Lung microvascular endothelial cell (primary cell): ENCODE data around the gene TTLL8. TPM values are rescaled to one million over a fixed set of nuclear protein-coding genes. Genes with fewer than 3 reads are reported as not detected.

ENCODE experiments used
- DNase-seq, 2 donors: peaks; one replicate each; pipeline versions ENCODE4 v3.0.0 to v3.0.0-alpha.2; 2010; ENCODE audit warnings: low read depth in 2 of 2
- total RNA-seq: library from RNA; depleted of rRNA; stranded (reverse); fragments of >200 nt; gene quantifications from 2 replicates; pipeline ENCODE4 v1.2.1, GENCODE V29; 2014

TTLL8 gene
- total RNA-seq, 1 donor from 2014 or later: not detected

- DNase-seq: no peak
Measured at GRCh38 chr22:50019316-50019715, 38.8 kb downstream of the TTLL8 start.

GRCh38 chr22:50018608-50019285, 39.4 kb downstream of the TTLL8 start:
- peak in 1 of 2 donors; percentile 57 for DNase-seq

GRCh38 chr22:50017701-50018224, 40.3 kb downstream of the TTLL8 start:
- no peak for DNase-seq

GRCh38 chr22:50016988-50017700, 41.0 kb downstream of the TTLL8 start:
- no peak for DNase-seq

GRCh38 chr22:50016308-50016987, 41.6 kb downstream of the TTLL8 start:
- DNase-seq: no peak

- DNase-seq: no peak
Measured at GRCh38 chr22:50015451-50016307, 42.4 kb downstream of the TTLL8 start.

- DNase-seq: peak in 1 of 2 donors; percentile 24
Measured at GRCh38 chr22:50014655-50015401, 43.3 kb downstream of the TTLL8 start.

- DNase-seq: no peak
Measured at GRCh38 chr22:50014053-50014501, 44.0 kb downstream of the TTLL8 start.

GRCh38 chr22:50012211-50013181, 45.6 kb downstream of the TTLL8 start, which contains the start of gene IL17REL:
Gene IL17REL (minus strand): TSS chr22:50012765. CDS start chr22:50012646, 119 bp downstream.
- DNase-seq: no peak

- no peak for DNase-seq
Measured at GRCh38 chr22:50011447-50012210, 46.5 kb downstream of the TTLL8 start.

- DNase-seq: no peak
Measured at GRCh38 chr22:50010676-50011446, 47.2 kb downstream of the TTLL8 start.

GRCh38 chr22:50009765-50010675, 48.1 kb downstream of the TTLL8 start:
- no peak for DNase-seq

GRCh38 chr22:50009251-50009650, 48.8 kb downstream of the TTLL8 start:
- DNase-seq: no peak

- DNase-seq: no peak
Measured at GRCh38 chr22:50008151-50009040, 49.7 kb downstream of the TTLL8 start.

- no peak for DNase-seq
Measured at GRCh38 chr22:50007057-50007511, 51.0 kb downstream of the TTLL8 start.
